Thyroid gland (tissue), 4 donors: Measurements from ENCODE around the gene ATAD3B.

Source experiments
- POLR2A ChIP-seq, 2 donors: fragments of 450-650 bp; IDR thresholded peaks; one replicate each; pipeline ENCODE4 v1.6.1; 2017; ENCODE audit warnings: antibody characterized with exemption in 2 of 2, mild to moderate bottlenecking in 2 of 2, moderate library complexity in 1 of 2
- TF ChIP-seq, protein P1 (sequence below), 6 experiments: fragments of 200-600 bp in 3 of 6; fragments of 450-650 bp in 3 of 6; sonication (generic) in 3 of 6; IDR thresholded peaks; one replicate each; pipeline ENCODE4 v1.5.1; 2016 to 2019; ENCODE audit warnings: antibody characterized with exemption in 6 of 6, mild to moderate bottlenecking in 2 of 6, inconsistent platforms in 1 of 6, moderate library complexity in 1 of 6

DNA sequence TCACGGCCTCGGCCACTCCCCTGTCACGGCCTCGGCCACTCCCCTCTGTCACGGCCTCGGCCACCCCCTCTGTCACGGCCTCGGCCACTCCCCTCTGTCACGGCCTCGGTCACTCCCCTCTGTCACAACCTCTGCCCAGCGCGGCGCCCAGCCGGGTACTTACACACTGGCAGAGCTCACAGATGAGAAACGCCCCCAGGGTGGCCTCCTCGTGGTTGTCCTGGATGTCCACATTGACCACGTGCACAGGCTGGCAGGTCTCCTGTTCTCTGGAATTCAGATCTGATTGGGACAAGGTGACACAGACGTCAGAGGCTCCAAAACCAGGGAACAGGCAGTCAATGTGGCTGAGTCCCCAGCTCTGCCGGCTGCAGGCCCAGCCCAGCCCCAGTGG is 72.1 kb downstream of the ATAD3B start:
- TF ChIP-seq POLR2A (IDR thresholded peaks at IDR 0.05), result no peak
- TF ChIP-seq, protein P1, sequence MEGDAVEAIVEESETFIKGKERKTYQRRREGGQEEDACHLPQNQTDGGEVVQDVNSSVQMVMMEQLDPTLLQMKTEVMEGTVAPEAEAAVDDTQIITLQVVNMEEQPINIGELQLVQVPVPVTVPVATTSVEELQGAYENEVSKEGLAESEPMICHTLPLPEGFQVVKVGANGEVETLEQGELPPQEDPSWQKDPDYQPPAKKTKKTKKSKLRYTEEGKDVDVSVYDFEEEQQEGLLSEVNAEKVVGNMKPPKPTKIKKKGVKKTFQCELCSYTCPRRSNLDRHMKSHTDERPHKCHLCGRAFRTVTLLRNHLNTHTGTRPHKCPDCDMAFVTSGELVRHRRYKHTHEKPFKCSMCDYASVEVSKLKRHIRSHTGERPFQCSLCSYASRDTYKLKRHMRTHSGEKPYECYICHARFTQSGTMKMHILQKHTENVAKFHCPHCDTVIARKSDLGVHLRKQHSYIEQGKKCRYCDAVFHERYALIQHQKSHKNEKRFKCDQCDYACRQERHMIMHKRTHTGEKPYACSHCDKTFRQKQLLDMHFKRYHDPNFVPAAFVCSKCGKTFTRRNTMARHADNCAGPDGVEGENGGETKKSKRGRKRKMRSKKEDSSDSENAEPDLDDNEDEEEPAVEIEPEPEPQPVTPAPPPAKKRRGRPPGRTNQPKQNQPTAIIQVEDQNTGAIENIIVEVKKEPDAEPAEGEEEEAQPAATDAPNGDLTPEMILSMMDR (IDR thresholded peaks at IDR 0.05), result no peak
